Thoracic aorta (tissue), 2 donors: ENCODE data around the gene PAX2. TPM values are rescaled to one million over a fixed set of nuclear protein-coding genes. Genes with fewer than 3 reads are reported as not detected.

Experiments
- ATAC-seq: fragments of 150-250 bp; one replicate; pipeline ENCODE4 v1.8.0; 2017; ENCODE audit warnings: low read depth; ENCODE audit not compliant: insufficient number of reproducible peaks, low FRiP score
- DNase-seq: peaks from one replicate; pipeline ENCODE4 v3.0.0-alpha.2; 2020; ENCODE audit warnings: low spot score
- H3K27ac ChIP-seq, 2 donors: fragments of 200-600 bp; sonication (generic); 1 replicate in 1 of 2; 2 replicates in 1 of 2; pipeline ENCODE4 v1.5.1; 2016; ENCODE audit warnings: mild to moderate bottlenecking in 2 of 2, moderate library complexity in 2 of 2
- H3K27me3 ChIP-seq: fragments of 200-600 bp; sonication (generic); replicated peaks from 2 replicates; pipeline ENCODE4 v1.6.0; 2016; ENCODE audit warnings: mild to moderate bottlenecking; ENCODE audit not compliant: insufficient read depth
- H3K36me3 ChIP-seq: fragments of 200-600 bp; sonication (generic); one replicate; pipeline ENCODE4 v1.5.1; 2016
- H3K4me1 ChIP-seq, 2 donors: fragments of 200-600 bp; sonication (generic); 1 replicate in 1 of 2; 2 replicates in 1 of 2; pipeline versions ENCODE4 v1.5.1 to v1.6.0; 2016; ENCODE audit warnings: low read depth in 2 of 2, mild to moderate bottlenecking in 1 of 2; ENCODE audit not compliant: control insufficient read depth in 1 of 2
- H3K4me3 ChIP-seq: fragments of 200-600 bp; sonication (generic); 2 replicates; pipeline ENCODE4 v1.5.1; 2016; ENCODE audit warnings: mild to moderate bottlenecking
- H3K9me3 ChIP-seq: fragments of 200-600 bp; sonication (generic); 2 replicates; pipeline ENCODE4 v1.5.1; 2016
- total RNA-seq, 2 donors: library from RNA; depleted of rRNA; stranded (reverse); fragments of >200 nt; gene quantifications; one replicate each; pipeline versions ENCODE4 v1.1.0 to v1.2.3, GENCODE V29; 2016
- TF ChIP-seq, protein P1 (sequence below): fragments of 200-600 bp; sonication (generic); IDR thresholded peaks from one replicate; pipeline ENCODE4 v1.5.1; 2019; ENCODE audit warnings: antibody characterized with exemption

PAX2 gene
- total RNA-seq, 2 donors from 2014 or later: not detected

- H3K27me3 ChIP-seq: no peaks in the 10 kb centered on the region
These were observed 126.8 kb downstream of the PAX2 start for GRCh38 chr10:100872034-100872791.

DNA sequence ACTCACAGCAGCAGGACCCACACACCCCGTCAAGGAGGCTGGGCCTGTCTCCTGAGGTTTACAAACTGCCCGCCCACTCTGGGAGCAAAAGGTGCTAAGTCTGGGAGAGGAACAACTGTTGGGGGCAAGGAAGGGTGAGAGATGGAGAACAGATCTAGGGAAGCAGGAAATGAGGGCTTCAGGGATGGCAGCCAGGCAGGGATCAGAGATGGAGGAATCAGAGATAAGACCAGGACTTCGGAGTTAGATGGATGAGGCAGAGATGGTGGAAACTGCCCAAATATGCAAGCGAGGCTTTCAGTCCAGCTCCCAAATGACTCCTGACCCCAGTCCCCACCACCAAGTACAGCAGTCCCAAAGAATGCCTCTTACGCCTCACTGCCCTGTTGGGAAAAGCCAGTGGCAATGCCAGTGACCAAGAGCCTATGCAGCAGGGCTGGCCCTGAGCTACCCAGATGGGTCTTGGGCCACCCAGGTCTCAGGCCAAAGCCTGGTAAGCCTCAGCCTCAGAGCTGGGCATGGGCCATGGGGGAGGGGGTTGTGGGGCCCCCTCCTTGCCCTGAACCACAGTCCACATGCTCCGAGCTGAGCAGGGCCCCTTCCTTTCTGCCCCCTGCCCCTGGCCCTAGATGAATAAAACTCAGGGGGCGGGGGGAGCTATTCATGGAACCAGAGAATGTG is 127.9 kb downstream of the PAX2 start:
- Histone ChIP-seq H3K9me3 (no peaks in the 10 kb centered on the region), H3K4me3 (no peak overlapping the region), H3K27ac (no peak overlapping the region), H3K27me3 (no peaks in the 10 kb centered on the region), H3K4me1 (no peaks in the 10 kb centered on the region), H3K36me3 (no peaks in the 10 kb centered on the region)
- TF ChIP-seq, protein P1, sequence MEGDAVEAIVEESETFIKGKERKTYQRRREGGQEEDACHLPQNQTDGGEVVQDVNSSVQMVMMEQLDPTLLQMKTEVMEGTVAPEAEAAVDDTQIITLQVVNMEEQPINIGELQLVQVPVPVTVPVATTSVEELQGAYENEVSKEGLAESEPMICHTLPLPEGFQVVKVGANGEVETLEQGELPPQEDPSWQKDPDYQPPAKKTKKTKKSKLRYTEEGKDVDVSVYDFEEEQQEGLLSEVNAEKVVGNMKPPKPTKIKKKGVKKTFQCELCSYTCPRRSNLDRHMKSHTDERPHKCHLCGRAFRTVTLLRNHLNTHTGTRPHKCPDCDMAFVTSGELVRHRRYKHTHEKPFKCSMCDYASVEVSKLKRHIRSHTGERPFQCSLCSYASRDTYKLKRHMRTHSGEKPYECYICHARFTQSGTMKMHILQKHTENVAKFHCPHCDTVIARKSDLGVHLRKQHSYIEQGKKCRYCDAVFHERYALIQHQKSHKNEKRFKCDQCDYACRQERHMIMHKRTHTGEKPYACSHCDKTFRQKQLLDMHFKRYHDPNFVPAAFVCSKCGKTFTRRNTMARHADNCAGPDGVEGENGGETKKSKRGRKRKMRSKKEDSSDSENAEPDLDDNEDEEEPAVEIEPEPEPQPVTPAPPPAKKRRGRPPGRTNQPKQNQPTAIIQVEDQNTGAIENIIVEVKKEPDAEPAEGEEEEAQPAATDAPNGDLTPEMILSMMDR: no peak
- ATAC-seq (no peak), DNase-seq (no peak)

More at GRCh38 chr10:100872034-100872791, 126.8 kb downstream of the PAX2 start:
- Histone ChIP-seq H3K9me3 (no peaks in the 10 kb centered on the region), H3K27ac (no peak overlapping the region), H3K4me1 (no peaks in the 10 kb centered on the region), H3K36me3 (no peaks in the 10 kb centered on the region), H3K4me3 (no peak overlapping the region)
- ATAC-seq: no peak
- DNase-seq: no peak
- TF ChIP-seq, protein P1: no peak

DNA sequence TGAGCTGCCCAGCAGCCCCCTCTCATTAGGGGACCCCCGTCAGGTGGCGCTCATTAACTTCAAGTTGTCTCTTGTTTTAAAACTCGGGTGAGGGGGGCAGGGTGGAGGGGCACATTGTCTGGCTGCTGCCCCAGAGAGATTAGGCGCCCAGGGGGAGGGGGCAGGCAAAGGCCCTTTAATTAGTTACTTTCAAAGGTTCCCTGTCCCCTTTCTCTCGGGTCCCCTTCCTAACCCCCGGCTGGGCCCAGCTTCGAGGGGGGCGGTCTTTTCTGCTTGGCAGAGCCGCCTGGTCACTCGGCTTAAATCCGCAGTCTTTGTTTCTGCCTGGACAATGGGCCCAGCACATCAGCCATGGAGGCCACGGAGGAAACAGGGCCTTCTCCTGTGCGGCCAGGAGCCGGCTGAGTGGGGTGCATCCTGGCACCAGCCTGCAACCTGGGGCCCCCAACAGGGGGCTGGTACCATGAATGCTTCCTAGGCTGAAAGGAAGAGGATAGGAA is 128.5 kb downstream of the PAX2 start:
- TF ChIP-seq, protein P1: no peak
- H3K4me1 ChIP-seq: no peaks in the 10 kb centered on the region
- H3K27me3 ChIP-seq: no peaks in the 10 kb centered on the region
- ATAC-seq (no peak), DNase-seq (no peak)
- H3K9me3 ChIP-seq: no peaks in the 10 kb centered on the region
- H3K4me3 ChIP-seq: no peak overlapping the region
- no peak overlapping the region for H3K27ac ChIP-seq
- H3K36me3 ChIP-seq: no peaks in the 10 kb centered on the region

- no peak for ATAC-seq
- H3K4me1 ChIP-seq: no peaks in the 10 kb centered on the region
- H3K27ac ChIP-seq: no peak overlapping the region
- no peaks in the 10 kb centered on the region for H3K36me3 ChIP-seq
- H3K4me3 ChIP-seq: no peak overlapping the region
- DNase-seq: no peak
- TF ChIP-seq, protein P1: no peak
- no peaks in the 10 kb centered on the region for H3K27me3 ChIP-seq
- H3K9me3 ChIP-seq: no peaks in the 10 kb centered on the region
These were observed 129.5 kb downstream of the PAX2 start for GRCh38 chr10:100874702-100875483.
